Measurements from ENCODE around the gene PRRC2A.

GRCh38 chr6:31629014-31629413 lies 8.5 kb downstream of the PRRC2A start:
- TF ChIP-seq CTCF (IDR thresholded peaks at IDR 0.05; ENCODE audit: low read length) = no peak
- TF ChIP-seq EZH2 (optimal IDR thresholded peaks at IDR 0.05; ENCODE audit: low read depth, low read length) = no peak
- TF ChIP-seq EZH2phosphoT487 (IDR thresholded peaks at IDR 0.05; ENCODE audit: low read length) = no peak
